ENCODE measurements around the gene OXLD1.

Gene OXLD1

GRCh38 chr17:81666092-81666341 is 388 bp downstream of the OXLD1 start:
- peak overlapping the region; percentile 90 for H3K27ac ChIP-seq (ENCODE audit: extremely low read depth, low read depth, low read length)
- TF ChIP-seq ZBTB17 (tag by site-specific recombination; IDR thresholded peaks at IDR 0.05): 0 out of 2 replicates have a peak, but pooled peaks have one; percentile 37
- TF ChIP-seq ZNF580 (tag by site-specific recombination; IDR thresholded peaks at IDR 0.05): no peak
- H3K4me3 ChIP-seq (ENCODE audit: low read depth, low read length): peak overlapping the region; percentile 88
- H3K4me1 ChIP-seq (ENCODE audit: control insufficient read depth, insufficient read depth, low read length): peaks cover 5% of the 10 kb centered on the region; the same call in 1 of the 2 replicates
- ChIA-PET CTCF (interaction anchor here (1.0 kb wide), 1 partner anchor 10 kb away, joined by 6 read pairs; no protein-coding TSS in a partner anchor), POLR2A (interaction anchor here (1.0 to 2.1 kb wide), 13 partner anchors 8 to 443 kb away, joined by 3 to 28 read pairs (median 5); partner anchors contain the start of genes ACTG1, ARL16, CEP131 and FAAP100)
- peaks cover 26 to 49% of the 10 kb centered on the region in 2 experiments; a peak in 2 of 3 replicates for H3K36me3 ChIP-seq (ENCODE audit: control insufficient read depth in 2 of 2, insufficient read depth in 1 of 2, low read length in 2 of 2)
- no peaks in the 10 kb centered on the region for H3K9me3 ChIP-seq (ENCODE audit: control insufficient read depth, insufficient read depth, low read depth, low read length)

GRCh38 chr17:81665205-81666091 is 957 bp downstream of the OXLD1 start:
- no peaks in the 10 kb centered on the region for H3K9me3 ChIP-seq (ENCODE audit: control insufficient read depth, insufficient read depth, low read depth, low read length)
- peak overlapping the region; percentile 88 for H3K4me3 ChIP-seq (ENCODE audit: low read depth, low read length)
- peak; percentile 64; the same call in 1 of the 2 replicates for TF ChIP-seq GLIS2 (tag by site-specific recombination; IDR thresholded peaks at IDR 0.05)
- no peak for TF ChIP-seq KLF10 (tag by site-specific recombination; IDR thresholded peaks at IDR 0.05)
- TF ChIP-seq ZNF18 (tag by site-specific recombination; IDR thresholded peaks at IDR 0.05): peak; percentile 43; the same call in 1 of the 2 replicates
- peak; percentile 80 for TF ChIP-seq ZNF449 (tag by site-specific recombination; IDR thresholded peaks at IDR 0.05)
- no peak for TF ChIP-seq MYNN (tag by site-specific recombination; IDR thresholded peaks at IDR 0.05; ENCODE audit: borderline replicate concordance)
- TF ChIP-seq ZNF777 (tag by site-specific recombination; IDR thresholded peaks at IDR 0.05; ENCODE audit: borderline replicate concordance): no peak
- TF ChIP-seq FEZF1 (tag by site-specific recombination; IDR thresholded peaks at IDR 0.05): no peak
- TF ChIP-seq ZBTB6 (tag by site-specific recombination; IDR thresholded peaks at IDR 0.05): no peak
- peak; percentile 61 for TF ChIP-seq ZIC2 (tag by site-specific recombination; IDR thresholded peaks at IDR 0.05)
- TF ChIP-seq EGR2 (tag by site-specific recombination; IDR thresholded peaks at IDR 0.05; ENCODE audit: low read depth): peak; percentile 39; the same call in 1 of the 2 replicates
- TF ChIP-seq ZNF121 (tag by site-specific recombination; IDR thresholded peaks at IDR 0.05): no peak
- TF ChIP-seq ZNF660 (tag by site-specific recombination; IDR thresholded peaks at IDR 0.05): no peak
- no peak for TF ChIP-seq ZNF544 (tag by site-specific recombination; IDR thresholded peaks at IDR 0.05)
- TF ChIP-seq ZBTB17 (tag by site-specific recombination; IDR thresholded peaks at IDR 0.05): no peak
- peak; percentile 66 for TF ChIP-seq YY2 (tag by site-specific recombination; IDR thresholded peaks at IDR 0.05)
- no peak for TF ChIP-seq ZNF292 (tag by site-specific recombination; IDR thresholded peaks at IDR 0.05; ENCODE audit: borderline replicate concordance, low read depth)
- TF ChIP-seq GLIS1 (tag by site-specific recombination; IDR thresholded peaks at IDR 0.05): peak; percentile 74
- peak; percentile 98 for TF ChIP-seq GLI4 (tag by site-specific recombination; IDR thresholded peaks at IDR 0.05)
- TF ChIP-seq ZNF341 (tag by site-specific recombination; IDR thresholded peaks at IDR 0.05; ENCODE audit: low read depth): no peak
- TF ChIP-seq ZNF416 (tag by site-specific recombination; IDR thresholded peaks at IDR 0.05): no peak
- peak; percentile 74 for TF ChIP-seq ZFHX2 (tag by site-specific recombination; conservative IDR thresholded peaks at IDR 0.05)
- TF ChIP-seq YY1 (tag by site-specific recombination; IDR thresholded peaks at IDR 0.05): peak; percentile 54; the same call in 1 of the 2 replicates
- TF ChIP-seq ZBTB49 (tag by site-specific recombination; IDR thresholded peaks at IDR 0.05; ENCODE audit: low read depth): no peak
- no peak for TF ChIP-seq ZNF175 (tag by site-specific recombination; IDR thresholded peaks at IDR 0.05)
- peak overlapping the region; percentile 90 for H3K27ac ChIP-seq (ENCODE audit: extremely low read depth, low read depth, low read length)
- CTCF ChIA-PET: interaction anchor here (0.6 to 1.1 kb wide), 3 partner anchors 11 to 30 kb away, joined by 4 to 6 read pairs (median 4); no protein-coding TSS in a partner anchor
- H3K36me3 ChIP-seq (ENCODE audit: control insufficient read depth in 2 of 2, insufficient read depth in 1 of 2, low read length in 2 of 2): peaks cover 21 to 43% of the 10 kb centered on the region in 2 experiments; a peak in 2 of 3 replicates
- POLR2A ChIA-PET: interaction anchor here (0.6 to 2.1 kb wide), 7 partner anchors 10 to 59 kb away, joined by 3 to 28 read pairs (median 4); partner anchors contain the start of genes ARL16, HGS and MRPL12
- peaks cover 5% of the 10 kb centered on the region; the same call in 1 of the 2 replicates for H3K4me1 ChIP-seq (ENCODE audit: control insufficient read depth, insufficient read depth, low read length)
